HG03139 (cell line): Measurements from ENCODE around the gene ME3.
"Not testable (repeated sequence)": the region's sequence is repeated elsewhere in the genome, so short reads cannot be mapped to it uniquely, and the experiment has no call there.

Experiments used
- ATAC-seq: cut with Tn5 transposase; IDR thresholded peaks from one replicate; pipeline ENCODE4 v1.9.1; 2021; ENCODE audit not compliant: unreplicated experiment

ME3 gene

DNA sequence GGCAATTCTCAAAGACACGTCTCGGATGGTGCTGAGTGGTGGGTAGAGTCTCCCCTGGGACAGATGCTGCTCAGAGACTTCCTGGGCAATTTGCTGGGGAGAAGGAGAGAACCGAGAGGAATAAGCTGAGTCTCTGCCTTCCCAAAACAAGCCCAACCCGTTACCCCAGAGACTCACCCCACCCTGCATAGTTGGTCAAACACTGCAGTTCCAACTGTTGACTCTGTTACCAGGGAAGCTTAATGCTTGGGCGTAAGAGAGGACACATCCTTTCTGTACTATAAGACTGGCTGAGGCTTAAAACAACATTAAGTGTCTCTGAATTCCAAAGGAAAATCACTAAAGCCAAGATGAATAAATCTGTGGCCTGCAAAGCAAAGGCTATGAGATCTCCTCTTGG lies 229.6 kb downstream of the ME3 start:
- ATAC-seq: no peak

DNA sequence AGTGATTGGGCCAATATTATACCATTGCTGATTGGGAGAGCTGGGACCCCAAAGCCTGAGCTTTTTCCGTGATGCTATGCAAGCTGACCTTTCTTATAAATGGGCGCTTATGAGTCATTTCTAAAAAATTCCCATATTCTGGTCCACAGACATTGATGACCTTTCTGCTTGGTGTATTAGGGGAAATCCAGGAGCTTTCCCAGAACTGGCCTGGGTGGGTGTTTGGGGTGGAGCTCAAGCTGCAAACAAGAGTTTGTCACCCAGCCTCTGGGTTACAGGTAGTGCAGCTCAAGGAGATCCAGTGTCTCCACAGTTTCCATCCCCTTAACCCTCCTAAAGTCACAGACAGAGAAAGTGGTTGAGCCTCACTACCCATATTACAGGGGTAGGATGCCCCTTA lies 230.0 kb downstream of the ME3 start:
- ATAC-seq: no peak

DNA sequence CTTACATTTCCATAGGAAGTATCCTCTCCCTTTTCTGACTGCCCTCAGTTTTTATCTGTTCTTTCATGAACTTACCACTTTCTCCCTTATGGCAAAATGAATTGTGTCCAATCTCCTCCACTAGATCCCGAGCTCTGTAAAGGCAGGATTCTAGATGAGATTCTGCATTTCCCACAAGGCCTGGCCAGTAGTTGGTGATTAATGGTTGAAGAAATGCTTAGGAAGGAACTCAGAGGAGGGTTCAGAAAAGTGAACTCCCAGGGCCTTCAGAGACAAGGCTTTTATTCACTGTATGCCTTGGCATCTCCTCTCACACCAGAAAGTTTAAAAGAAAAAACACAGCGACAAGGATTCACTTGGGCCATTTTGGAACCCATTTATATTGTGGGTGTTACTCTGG lies 231.6 kb downstream of the ME3 start:
- ATAC-seq: no peak

GRCh38 chr11:86440305-86440716 lies 232.1 kb downstream of the ME3 start:
- no peak for ATAC-seq

- ATAC-seq: no peak
Measured at GRCh38 chr11:86438685-86439084, 233.7 kb downstream of the ME3 start.

GRCh38 chr11:86435711-86436110 lies 236.7 kb downstream of the ME3 start:
- ATAC-seq: no peak

GRCh38 chr11:86433361-86434095 lies 238.9 kb downstream of the ME3 start:
- ATAC-seq: not testable (repeated sequence)

GRCh38 chr11:86431258-86431657 lies 241.2 kb downstream of the ME3 start:
- ATAC-seq: peak; percentile 61

GRCh38 chr11:86427441-86427840 lies 245.0 kb downstream of the ME3 start:
- ATAC-seq: no peak

- not testable (repeated sequence) for ATAC-seq
Measured at GRCh38 chr11:86423488-86423887, 248.9 kb downstream of the ME3 start.

- ATAC-seq: no peak
Measured at GRCh38 chr11:86422371-86422770, 250.0 kb downstream of the ME3 start.

DNA sequence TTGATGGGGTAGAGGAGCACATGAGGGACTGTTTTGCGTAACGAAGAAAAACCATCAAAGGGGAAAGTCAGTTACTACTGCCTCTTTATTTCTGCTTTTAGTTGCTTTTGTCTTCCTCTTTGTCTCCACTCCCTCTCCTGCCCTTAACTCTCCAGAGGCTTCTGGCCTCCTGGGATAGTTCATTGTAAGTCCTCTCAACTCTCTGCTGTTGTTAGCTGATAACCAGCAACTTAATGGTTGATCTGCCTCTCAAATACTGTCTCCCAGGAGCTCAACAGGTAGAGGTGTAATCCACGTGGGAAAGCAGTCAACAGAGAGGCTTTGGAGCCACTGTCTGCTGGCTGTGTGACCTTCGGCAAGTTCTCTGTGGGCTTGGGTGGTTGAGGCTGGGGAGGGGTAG lies 250.5 kb downstream of the ME3 start:
- no peak for ATAC-seq

- ATAC-seq: peak; percentile 49
Measured at GRCh38 chr11:86418917-86419316, 253.5 kb downstream of the ME3 start.

GRCh38 chr11:86418513-86418912 lies 253.9 kb downstream of the ME3 start:
- no peak for ATAC-seq

GRCh38 chr11:86418106-86418505 lies 254.3 kb downstream of the ME3 start:
- no peak for ATAC-seq

DNA sequence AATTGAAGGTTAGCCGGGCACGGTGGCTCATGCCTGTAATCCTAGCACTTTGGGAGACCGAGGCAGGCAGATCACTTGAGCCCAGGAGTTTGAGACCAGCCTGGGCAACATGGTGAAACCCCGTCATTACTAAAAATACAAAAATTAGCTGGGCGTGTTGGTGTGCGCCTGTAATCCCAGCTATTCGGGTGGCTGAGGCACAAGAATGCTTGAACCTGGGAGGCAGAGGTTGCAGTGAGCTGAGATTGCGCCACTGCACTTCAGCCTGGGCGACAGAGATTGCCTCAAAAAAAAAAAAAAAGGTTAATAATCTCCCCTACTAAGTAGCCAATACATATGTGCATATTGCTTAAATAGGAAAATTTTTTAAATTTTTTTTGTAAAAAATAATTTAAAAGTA lies 255.5 kb downstream of the ME3 start:
- ATAC-seq: not testable (repeated sequence)

DNA sequence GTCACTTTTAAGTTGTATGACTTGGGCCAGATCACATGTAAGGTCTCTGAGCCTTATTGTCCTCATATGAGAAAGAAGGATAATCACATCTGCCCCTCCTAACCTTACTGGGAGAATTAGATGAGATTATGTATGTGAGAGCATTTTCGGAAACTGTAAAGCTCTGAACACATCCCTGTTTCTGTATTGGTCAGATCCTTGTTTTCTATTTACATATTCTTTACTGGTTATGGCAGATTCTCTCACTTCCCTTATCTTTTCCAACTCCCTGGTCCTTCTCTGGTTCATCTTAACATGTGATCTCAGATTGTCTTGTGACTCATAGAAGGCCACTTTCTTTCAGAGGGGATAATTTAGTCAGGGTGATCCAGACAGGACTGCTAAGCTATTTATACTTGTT lies 255.9 kb downstream of the ME3 start:
- ATAC-seq: no peak

GRCh38 chr11:86415026-86415425 lies 257.4 kb downstream of the ME3 start:
- ATAC-seq: no peak

- ATAC-seq: no peak
Measured at GRCh38 chr11:86414032-86414431, 258.4 kb downstream of the ME3 start.

GRCh38 chr11:86408845-86409244 lies 263.6 kb downstream of the ME3 start:
- no peak for ATAC-seq

DNA sequence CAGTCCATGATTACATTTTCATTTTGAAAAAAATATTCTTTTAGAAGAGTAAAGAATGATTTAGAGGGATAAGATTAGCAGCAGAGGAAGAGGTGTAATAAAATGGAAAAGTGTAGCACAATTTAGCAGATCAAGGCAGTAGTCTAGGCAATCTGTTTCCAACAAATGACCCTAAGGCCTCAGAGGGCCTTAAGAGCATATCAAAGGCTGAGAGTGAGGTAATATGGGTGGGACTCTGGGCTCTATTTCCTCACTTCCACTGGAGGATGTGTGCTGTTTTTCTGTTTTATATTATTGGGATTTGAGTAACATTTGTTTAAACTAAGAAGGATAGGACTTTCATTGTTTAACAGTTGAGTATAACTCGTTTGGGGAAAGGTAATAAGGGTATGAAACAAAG lies 269.0 kb downstream of the ME3 start:
- ATAC-seq: no peak

- no peak for ATAC-seq
Measured at GRCh38 chr11:86398106-86398505, 274.3 kb downstream of the ME3 start.

DNA sequence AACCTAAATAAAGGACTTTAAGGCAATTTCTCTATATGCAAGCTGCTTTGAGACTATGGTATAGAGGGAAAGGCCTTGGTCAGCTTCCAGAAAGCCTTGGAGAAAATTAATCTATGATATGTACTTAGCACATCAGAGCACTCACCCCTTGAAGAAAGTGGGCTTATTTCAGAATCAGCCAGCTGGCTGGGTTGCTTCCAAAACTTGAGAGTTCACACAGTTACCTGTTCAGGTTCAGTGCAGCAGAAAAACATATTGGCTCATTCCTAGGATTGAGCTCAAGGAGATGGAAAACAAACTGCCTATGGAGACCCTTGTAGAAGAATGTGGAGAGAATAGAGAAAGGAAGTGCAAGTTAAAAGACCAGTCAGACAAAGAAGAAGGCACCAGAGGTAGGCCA lies 275.1 kb downstream of the ME3 start:
- no peak for ATAC-seq
